ENCODE measurements around the gene TMEM121B.
"Not testable (repeated sequence)": the region's sequence is repeated elsewhere in the genome, so short reads cannot be mapped to it uniquely, and the experiment has no call there.

TMEM121B gene

DNA sequence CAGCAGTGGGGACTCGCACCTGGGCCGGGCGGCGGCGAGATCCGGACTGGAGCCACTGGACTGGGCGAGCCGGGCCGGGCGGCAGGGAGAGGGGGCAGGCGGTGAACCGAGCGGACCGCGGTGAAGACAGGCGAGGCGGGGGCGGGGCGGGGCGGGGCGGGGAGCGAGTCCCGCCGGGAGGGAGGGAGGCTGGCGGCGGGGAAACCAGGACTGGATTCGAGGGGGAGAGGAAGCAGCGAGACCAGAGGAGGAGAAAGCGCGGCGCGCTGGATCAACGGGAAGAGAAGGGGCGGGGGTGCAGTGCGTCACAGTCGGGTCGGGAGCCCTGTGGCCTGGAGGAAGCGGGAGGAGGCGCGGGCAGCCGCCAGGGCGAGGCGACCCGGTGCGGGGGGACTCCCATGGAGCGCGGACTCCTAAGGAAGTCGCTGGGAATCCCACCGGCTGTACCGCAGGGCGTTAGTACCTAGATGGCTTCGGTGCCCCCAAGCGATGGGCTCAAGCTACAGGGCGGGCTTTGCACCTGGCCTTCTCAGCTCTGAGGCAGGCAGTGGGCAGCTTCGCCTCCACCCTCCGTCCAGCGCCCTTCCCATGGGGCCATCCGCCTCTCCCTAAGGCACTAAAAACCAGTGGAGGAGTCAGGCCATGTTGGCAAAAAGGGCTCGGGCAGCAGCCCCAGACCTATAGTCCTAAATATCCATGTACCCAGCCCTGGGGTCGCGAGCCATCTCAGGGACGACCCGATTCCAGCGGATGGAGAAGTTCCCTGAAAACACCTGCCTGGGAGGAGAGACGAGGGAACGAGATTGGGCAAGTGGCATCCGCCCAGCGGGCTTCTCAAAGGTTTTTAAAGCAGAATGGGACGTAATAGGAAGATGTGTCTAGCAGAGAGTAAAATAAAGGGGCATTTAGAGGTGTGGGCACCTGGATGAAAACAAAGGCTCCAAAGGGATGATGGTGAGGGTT, at the start of gene TMEM121B:
Gene TMEM121B (minus strand): TSS at position 128 of the 963 bp plus-strand sequence. CDS start 233 bp downstream, outside the sequence.
- peak; percentile 88 for DNase-seq

DNA sequence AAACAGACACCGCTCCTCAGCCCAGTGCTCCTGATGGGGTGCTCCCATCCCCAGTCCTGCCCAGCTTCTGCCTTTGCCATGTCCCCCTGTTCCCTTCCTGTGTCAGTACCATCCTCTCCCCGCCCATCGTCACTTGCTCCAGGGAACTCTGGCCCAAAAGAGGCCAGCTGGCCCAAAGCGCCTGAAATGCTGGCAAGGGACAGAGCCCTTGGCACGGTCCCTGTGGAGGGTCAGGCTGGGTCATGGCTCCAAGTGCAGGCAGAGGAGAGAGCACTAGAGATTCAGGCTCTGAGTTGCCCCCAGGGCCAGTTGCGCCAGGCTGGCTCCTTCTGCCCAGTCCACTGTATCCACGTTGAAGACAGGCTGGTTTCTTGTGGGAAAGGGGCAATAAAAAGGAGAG, 46.3 kb upstream of the TMEM121B start:
- DNase-seq = no peak

DNA sequence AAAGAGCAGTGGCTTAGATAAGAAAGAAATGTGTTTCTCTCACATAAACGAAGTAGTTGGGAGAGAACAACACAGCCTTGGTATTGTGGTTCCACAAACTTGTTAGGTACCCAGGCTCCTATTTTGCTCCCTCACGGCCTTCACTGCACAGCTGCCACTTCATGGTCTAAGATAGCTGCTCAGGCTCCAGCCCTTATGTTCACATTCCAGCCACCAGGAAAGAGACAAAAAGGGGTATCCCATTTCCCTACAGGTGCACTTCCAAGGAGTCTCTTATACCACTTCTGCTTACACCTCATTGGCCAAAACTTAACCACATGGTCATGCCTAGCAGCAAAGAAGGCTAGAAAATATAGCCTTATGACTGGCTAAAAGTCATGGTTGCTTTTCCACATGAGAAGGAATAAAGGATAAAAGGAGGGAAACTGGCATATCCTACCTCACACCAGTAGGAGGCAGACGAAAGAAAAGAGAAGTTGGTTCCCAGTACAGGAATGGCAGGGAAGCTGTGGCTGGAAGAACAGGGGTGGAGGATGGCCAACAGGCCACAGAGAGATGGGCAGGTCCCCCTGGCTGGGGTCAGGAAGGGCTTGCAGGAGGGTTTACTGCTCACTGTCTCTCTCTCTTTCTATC, 43.3 kb upstream of the TMEM121B start:
- DNase-seq = no peak

DNA sequence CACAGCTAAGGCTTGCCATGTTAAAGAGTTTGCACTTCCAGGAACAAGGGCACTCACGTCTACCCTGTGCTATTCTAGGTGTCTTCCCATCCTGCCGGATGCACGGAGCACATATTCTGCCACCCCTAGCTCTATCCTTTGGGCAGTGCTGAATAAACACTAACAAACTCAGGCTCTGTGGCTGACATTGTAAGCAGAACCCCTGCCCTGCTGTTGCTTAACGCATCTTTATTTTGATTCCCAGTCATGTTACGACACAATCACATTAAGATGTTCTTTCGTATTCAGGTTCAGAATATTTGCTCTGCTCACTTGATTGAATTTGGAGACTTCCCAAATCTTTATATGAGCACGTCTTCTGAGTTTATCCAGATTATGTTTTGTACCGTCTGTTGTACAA, 41.6 kb upstream of the TMEM121B start:
- DNase-seq = no peak

DNA sequence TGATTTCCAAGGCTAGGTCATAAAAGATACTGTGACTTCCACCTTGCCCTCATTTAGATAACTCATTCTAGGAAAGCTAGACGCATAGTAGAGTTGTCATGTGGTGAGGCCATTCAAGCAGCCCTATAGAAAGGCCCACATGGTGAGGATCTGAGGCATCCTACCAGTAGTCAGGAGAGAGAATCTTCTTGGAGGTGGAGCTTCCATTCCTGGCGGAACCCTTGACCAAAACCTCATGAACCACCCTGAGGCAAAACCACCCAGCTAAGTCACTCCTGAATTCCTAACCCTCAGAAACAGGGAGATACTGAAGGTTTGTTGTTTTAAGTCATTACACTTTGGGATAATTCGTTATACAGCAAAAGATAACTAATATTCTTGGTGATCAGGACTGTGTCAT, 40.8 kb upstream of the TMEM121B start:
- no peak for DNase-seq

DNA sequence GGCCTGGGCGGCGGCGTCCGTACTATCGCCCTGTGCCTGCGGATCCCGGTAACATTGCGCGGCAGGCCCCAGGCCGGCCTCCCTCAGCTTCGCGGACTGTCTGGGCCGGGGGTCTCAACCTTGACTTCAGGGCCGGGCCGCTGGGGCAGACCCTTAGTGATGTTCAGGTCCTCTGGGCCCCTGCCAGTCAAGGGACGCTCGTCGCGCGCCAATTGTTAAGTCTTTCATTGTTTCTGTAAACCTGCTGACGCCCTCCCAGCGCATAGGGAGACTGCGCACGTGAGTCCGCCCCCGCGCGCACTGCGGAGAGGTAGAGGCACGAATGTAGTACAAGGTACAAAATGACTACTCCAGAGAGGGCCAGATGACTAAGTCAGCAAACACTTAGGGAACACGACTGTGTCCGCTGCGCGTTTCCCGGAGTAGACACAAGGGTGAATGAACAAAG, 38.4 kb upstream of the TMEM121B start:
- peak; percentile 10 for DNase-seq

DNA sequence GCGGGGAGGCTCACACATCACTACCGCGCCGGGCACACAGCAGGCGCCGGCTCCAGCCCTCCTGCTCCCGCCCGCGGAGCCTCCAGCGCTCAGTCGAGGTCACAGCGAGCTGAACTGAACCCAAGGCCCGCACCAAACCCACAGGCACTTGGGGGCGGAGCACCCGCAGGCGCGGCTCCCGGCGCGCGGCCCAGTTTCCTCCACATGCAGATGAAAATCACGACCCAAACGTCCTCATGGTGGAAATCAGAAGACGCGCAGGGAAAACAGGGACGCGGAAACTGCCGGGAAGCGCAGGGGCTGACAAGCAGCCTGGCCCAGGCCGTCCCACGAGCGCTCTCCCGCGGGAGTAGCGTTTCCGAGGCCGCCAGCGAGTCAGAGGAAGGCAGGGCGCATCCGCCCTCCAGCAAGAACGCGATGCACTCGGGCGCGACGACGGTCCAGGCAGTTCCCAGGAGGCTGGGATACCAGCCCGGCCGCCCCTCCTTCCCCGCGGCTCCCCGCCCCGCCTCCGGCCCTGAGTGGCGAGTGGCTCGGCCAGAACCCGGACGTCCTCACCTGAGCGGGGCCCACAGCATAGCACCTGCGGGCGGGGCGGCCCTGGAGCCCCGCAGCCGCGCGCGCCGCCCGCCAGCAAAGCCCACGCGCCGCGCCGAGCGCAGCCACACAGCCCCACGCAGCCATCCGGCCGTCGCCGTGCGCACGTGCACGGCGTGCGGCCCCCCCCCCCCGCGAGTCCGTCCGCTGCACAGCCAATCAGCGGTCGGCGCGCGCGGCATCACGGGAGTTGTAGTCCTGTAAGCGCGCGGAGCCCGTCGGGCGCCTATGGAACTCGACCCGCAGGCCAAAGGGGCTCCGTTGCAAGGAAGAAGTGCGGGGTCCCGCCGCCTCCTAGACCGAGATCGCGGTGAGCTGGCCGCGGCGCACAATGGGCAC, 37.7 kb upstream of the TMEM121B start, which contains the start of gene HDHD5:
Gene HDHD5 (minus strand): TSS at position 710 of the 936 bp plus-strand sequence. CDS start 26 bp downstream, at position 684.
- peak; percentile 81 for DNase-seq

DNA sequence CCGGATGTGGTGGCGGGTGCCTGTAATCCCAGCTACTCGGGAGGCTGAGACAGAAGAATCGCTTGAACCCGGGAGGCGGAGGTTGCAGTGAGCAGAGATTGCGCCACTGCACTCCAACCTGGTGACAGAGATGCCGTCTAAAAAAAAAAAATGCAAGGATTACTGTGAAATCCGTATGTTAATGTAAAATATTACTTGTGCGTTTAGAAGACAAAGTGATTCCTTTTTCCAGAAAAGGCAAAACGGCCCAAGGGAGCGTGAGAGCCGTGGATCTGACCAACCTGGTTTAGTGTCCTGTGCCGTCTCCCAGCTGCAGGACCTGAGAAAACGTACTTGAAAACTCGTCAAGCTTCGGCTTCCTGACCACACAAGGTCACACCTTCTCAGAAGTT, 37.0 kb upstream of the TMEM121B start:
- no peak for DNase-seq

DNA sequence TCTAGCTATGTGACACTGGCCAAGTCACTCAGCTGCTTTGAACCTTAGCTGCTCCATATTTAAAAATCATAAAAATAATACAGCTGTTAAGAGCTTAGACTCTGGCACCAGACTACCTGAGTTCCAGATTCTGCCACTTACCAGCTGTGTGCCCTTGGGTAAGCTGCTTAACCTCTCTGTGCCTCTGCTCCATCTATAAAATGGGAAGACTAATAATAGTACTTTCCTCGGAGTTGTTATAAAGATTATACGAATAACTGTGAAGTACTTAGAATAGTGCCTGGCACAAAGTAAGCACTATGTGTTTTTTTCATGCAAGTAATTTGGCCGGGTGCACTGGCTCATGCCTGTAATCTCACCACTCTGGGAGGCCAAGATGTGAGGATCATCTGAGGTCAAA, 36.6 kb upstream of the TMEM121B start:
- DNase-seq = no peak

DNA sequence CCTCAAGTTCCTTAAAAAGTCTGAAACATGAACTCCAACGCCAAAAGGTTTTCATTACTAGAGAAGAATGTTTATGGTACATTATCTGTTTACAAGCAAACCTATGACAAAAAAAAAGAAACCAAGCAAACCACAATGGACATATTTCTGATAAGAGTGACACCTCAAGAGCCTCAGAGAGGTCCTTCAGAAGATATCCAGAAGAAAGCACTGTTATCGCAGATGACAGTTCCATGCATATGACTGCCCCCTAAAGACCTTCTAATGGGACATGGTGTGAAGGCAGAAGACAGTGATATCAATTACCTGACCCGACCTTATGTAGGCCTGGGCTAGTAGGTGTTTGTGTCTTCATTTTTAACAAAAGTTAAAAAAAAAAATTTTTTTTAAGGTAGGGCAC, 34.8 kb upstream of the TMEM121B start:
- DNase-seq = no peak

DNA sequence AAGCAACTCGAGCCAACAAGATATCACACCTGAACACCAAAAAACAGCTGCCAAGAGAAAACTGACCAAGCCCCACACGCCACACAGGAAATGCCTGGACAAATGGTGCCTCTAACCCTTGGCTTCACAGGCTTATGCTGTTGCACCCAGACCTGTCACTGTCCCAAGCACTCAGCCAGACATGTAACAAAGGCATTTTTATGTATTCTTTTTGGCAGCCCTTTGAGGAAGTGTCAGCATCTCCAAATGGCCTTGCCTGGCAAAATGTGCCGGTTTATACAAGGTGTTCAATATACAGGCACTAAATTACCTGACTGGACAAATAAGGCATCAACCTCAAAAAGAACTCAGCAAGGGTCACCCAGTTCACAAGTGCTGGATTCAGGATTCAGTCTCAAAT, 31.8 kb upstream of the TMEM121B start:
- no peak for DNase-seq

DNA sequence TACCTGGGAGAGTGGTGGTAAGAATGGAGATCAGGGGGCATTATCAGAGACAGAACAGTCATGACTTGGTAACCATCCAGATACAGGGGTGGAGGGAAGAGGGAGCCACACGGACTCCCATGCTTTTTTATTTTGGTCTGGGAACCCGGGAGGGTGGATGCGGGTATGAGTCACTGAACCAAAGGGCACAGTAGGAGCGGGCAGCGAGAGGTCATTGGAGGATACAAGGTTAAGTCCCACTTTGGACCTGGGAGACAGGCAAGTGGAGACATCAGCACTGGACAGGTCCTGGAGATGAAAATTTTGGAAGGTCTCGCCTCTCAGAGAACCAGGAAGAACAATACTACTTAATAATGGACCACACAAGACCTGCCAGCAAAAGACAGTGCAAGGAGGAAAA, 31.2 kb upstream of the TMEM121B start:
- no peak for DNase-seq

DNA sequence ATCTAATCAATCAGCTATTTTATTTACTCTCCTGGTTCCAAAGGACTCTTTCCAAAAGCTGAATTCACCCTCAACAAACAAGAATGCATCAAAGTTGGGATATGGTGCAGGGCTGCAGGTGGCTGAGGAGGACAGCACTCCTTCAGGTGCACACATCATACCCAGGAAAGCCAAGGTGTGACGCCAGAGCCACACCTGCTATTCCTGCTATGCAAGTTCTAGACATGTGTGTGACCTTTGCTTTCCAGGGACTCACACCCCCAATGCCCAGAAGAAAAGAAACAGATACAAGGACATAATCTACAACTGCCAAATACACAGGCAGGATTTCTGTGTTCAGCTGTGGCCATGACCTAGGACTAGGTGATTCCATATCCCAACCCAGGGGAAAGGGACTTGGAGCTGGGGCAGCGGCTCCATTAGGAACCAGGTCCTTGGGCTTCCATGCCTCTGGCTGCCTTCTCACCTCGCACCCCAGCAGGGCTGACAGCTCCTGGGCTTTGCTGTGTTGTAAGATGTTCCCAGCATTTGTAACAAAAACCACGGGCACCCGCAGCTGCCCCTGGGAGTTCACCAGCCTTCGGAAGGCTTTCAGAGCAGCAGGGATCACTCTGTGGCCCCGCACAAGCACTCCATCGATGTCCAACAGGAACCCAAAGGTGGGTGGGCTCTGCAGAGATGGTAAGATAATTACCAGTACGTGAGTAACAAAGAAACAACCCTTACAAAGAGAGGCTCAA, 28.1 kb upstream of the TMEM121B start:
- no peak for DNase-seq

DNA sequence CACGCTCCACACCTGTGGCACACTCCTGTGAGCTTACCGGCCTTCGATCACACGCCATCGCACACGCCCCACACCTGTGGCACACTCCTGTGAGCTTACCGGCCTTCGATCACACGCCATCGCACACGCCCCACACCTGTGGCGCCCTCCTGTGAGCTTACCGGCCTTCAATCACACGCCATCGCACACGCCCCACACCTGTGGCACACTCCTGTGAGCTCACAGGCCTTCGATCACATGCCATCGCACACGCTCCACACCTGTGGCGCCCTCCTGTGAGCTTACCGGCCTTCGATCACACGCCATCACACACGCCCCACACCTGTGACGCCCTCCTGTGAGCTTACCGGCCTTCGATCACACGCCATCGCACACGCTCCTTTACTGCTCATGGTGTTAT, 26.3 kb upstream of the TMEM121B start:
- DNase-seq = not testable (repeated sequence)

DNA sequence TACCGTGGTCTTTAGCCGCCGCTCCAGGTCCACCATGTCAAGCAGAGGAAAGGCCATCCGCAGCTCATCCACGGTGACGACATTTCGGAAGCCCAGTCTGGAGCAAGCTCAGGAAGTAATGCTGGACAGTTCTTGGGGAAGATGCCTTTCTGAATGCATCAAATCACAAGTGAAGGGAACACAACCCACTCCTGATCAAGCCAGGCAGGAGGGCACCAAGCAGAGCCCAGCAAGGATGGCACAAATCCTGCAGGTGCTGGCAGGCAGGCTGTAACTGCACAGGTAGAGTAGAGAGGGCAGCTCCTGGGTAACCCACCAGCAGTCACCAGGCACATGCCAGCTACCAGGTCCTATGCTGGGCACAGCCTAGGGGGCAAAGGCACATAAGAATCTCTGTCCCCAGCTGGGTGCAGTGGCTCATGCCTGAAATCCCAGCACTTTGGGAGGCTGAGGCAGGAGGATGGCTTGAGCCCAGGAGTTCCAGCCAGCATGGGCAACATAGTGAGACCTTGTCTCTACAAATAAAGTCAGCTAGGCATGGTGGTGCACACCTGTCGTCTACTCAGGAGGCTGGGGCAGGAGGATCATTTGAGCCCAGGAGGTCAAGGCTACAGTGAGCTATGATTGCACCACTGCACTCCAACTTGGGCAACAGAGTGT, 24.0 kb upstream of the TMEM121B start:
- DNase-seq = no peak

DNA sequence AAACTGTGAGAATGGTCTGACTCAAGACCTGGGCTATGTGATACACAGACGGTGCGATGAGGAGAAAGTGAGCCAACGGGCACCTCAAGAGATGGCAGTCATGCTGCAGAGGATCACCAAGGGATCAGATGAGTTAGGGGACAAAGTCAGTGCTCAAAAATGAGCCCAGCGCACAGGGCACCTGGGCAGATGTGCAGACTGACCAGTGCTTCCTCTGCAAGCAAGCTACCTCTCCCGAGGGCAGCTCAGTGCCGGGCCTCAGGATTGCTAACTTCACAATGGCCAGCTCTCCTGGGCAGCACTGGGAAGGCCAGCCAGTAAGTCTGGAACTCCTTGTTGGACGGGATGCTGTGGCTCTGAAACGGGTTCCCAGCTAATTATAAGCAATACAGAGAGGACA, 22.7 kb upstream of the TMEM121B start:
- DNase-seq = no peak

DNA sequence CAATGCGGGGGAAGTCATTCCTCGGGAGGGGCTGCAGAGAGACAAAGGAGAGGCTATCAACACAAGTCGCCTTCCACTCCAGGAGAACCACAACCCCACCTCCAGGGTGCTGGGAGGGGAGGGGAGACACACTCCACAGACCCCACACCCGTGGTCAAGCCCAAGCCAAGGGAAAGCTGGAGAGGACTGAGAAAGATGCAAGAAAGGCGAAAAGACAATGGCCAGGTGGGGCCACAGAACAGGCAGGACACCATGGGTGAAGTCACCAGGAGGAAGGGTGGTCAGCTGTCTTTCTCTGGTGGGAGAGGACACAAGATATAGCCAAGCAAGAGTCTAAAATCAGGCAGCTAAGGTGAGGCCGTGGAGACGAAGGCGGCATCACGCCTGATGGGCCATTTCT, 21.9 kb upstream of the TMEM121B start:
- no peak for DNase-seq

DNA sequence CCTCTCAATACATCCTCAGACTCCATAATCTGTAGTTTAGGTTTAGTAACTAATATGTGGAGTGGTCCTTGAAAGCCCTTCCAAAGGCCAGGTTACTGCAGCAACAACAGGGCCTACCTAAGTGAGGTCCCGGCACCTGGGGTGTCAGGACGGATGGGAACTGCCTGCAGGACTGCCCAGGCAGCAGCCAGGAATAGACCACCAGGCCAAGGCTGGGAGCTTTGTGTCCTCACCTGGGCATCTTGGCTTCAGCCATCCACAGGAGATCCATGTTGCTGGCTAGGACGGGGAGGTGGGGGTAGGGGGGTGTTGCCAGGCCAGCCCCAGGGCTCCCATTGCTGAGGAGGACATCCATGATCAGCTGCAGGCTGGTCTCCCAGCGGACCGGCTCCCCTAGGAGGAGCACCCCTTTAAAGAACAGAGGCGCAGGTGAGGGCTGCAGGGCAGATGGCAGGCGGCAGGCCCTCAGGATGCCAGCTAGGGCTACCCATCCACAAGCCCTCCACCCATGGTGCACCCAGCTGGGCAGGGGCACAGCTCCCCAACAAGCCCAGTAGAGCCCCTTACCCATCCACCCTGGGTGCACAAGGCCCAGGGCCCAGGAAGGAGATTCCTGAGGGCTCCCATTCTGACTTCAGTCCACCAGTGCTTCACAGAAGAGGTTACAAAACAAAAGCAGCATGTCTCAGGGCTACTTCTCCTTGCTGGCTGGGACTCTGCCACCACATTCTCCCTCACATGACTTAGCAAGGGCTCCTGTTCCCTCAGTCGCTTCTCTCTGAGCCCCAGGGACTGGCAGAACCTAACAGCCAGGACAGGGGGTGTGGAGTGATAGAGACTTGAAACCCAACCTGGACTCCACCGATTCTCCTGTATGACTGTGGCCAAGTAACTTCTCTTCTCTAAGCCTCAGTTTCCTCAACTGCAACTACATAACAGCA, 19.9 kb upstream of the TMEM121B start:
- DNase-seq = no peak

DNA sequence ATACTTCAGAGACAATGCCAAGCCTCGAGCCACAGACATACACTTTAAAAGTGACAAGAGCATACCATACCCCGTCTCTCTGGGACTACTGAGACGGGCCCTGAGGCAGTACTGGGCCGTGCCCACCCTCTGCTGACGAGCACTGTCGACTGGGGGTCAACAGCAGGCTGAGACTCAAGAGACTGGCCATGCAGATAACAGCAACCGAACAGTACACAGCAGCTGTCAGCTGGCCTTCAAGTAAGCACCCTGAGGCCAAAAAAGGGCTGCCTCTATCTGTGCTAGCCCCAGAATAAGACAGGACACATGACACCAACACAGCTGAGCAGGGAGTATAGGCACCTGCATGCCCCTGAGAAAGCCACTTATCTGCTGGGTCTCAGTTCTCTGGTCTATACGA, 18.9 kb upstream of the TMEM121B start:
- DNase-seq = no peak

DNA sequence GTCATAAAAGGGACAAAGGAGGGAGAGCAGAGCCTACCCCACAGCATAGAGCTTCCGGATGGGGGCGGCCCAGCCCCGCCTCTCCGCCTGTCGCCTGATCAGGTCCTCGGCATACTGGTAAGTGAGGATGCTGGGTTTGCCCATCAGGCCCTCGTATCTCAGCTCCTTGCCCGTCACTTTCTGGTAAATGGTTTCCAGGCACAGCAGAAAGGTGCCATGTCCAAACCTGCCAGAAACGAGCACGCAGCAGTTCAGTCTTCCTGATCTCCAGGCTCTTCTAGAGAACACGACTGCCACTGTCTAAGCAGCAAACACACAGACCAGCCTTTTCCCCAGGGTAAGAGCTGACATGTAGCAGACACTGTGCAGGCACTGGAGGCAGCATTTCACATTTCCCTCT, 17.4 kb upstream of the TMEM121B start:
- DNase-seq = no peak
